Central memory CD8-positive, alpha-beta T cell (primary cell): ENCODE results near the gene HMG20A.

Experiments used
- ATAC-seq: fragments of 150-1000 bp; cut with Tn5 transposase; replicated peaks from 2 replicates; pipeline ENCODE4 v1.10.0; 2022; ENCODE audit warnings: mild to moderate bottlenecking, moderate FRiP score, moderate number of reproducible peaks; ENCODE audit not compliant: poor library complexity, severe bottlenecking; ENCODE audit errors: extremely low read depth
- DNase-seq, 2 donors: peaks; one replicate each; pipeline ENCODE4 v3.0.0; 2021; ENCODE audit warnings: low spot score in 2 of 2
- H3K27ac Mint-ChIP-seq: one replicate; pipeline ENCODE4 v1.8.0; 2022; ENCODE audit warnings: low read depth, mild to moderate bottlenecking, moderate library complexity, mixed read lengths
- H3K27me3 Mint-ChIP-seq: one replicate; pipeline ENCODE4 v1.8.0; 2022; ENCODE audit warnings: mixed read lengths
- H3K36me3 Mint-ChIP-seq: one replicate; pipeline ENCODE4 v1.8.0; 2022; ENCODE audit warnings: mild to moderate bottlenecking, moderate library complexity, mixed read lengths; ENCODE audit not compliant: insufficient read depth
- H3K4me1 Mint-ChIP-seq: one replicate; pipeline ENCODE4 v1.8.0; 2022; ENCODE audit warnings: mixed read lengths
- H3K4me3 Mint-ChIP-seq: one replicate; pipeline ENCODE4 v1.8.0; 2022; ENCODE audit warnings: mild to moderate bottlenecking, moderate library complexity, mixed read lengths
- H3K9me3 Mint-ChIP-seq: one replicate; pipeline ENCODE4 v1.8.0; 2022; ENCODE audit warnings: mixed read lengths

HMG20A gene

DNA sequence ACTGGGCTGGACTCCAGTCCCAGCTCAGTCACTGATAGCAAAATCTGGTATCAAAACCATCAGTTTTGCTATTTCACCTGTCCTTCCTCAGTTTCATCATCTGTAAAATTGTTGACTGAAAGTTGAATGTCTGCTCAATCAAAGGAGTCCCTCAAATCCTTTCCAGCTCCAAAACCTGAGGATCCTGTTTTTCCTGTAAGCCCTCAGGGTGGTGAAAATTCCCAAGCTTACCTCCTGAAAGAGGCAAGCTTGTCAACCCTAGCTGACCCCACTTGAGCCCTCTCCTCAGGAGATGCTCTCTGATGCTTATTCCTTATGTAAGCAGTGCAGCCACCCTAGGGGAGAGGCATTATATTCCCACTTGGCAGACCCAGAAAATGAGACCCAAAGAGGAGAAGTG, 82.6 kb downstream of the HMG20A start:
- ATAC-seq = no peak
- no peak for DNase-seq
- Mint-ChIP-seq H3K4me1 (no peaks in the 10 kb centered on the region), H3K4me3 (no peak overlapping the region), H3K27ac (no peak overlapping the region), H3K9me3 (no peaks in the 10 kb centered on the region), H3K36me3 (no peaks in the 10 kb centered on the region), H3K27me3 (no peaks in the 10 kb centered on the region)

DNA sequence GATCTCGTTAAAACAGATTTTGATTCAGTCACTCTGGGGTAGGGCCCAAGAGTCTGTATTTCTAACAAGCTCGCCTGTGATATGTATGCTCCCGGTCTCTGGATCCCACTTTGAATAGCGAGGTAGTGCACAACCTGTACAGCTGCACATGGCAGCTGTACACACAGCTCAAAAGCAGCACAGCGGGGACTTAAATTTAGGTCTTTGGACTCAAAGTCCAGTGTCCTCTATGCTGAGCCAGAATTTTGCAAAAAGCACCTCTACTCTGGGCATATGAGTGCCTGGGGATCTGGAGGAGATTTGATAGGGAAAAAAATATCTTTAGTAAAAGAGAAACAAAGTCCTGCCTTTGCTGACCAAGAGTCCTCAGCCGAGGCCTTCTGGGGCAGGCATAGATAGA, 83.1 kb downstream of the HMG20A start:
- Mint-ChIP-seq H3K4me1 (no peaks in the 10 kb centered on the region), H3K9me3 (no peaks in the 10 kb centered on the region), H3K27ac (no peak overlapping the region), H3K36me3 (no peaks in the 10 kb centered on the region), H3K27me3 (no peaks in the 10 kb centered on the region), H3K4me3 (no peak overlapping the region)
- no peak for ATAC-seq
- DNase-seq = no peak

DNA sequence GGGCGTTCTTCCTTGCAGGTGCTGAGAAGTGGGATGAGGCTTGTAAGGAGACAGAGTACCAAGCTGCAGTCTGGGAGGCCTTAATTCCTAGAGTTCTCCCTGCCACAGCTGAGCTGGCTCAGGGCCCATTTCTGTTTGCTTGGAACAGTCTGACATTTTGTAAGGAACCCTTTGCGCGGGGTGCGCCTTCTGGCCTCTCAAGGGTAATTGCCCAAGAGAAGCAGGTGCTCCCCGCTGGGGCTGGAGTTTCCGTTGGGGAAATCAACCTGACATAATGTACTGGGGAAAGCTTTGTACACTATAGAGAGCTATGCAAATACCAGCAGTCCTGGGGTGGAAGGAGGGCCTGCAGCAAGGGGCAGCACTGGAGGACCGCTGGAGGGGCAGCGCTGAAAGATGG, 83.6 kb downstream of the HMG20A start:
- Mint-ChIP-seq H3K4me1 (no peaks in the 10 kb centered on the region), H3K27me3 (no peaks in the 10 kb centered on the region), H3K4me3 (no peak overlapping the region), H3K27ac (no peak overlapping the region), H3K36me3 (no peaks in the 10 kb centered on the region), H3K9me3 (no peaks in the 10 kb centered on the region)
- ATAC-seq = no peak
- no peak for DNase-seq

DNA sequence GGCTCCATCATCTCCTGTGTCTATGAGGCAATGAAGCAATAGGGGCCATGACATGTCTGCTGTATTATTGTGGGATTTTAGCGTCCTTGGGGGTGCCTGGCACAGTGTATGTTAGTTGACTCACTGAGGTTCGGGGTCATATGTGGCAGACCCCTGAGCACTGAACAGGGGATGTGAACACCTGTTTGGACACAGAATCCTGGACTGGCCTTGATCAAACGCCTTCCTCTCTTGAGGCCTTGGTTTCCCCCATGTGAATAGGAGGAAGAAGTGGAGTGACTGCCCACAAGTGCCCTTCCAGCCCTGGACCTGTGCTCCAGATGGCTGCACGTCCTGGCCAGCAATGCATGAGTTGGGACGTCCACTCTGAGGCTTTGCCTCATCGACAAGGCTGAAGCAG, 84.2 kb downstream of the HMG20A start:
- Mint-ChIP-seq H3K4me1 (no peaks in the 10 kb centered on the region), H3K36me3 (no peaks in the 10 kb centered on the region), H3K27ac (no peak overlapping the region), H3K9me3 (no peaks in the 10 kb centered on the region), H3K27me3 (no peaks in the 10 kb centered on the region), H3K4me3 (no peak overlapping the region)
- no peak for DNase-seq
- ATAC-seq = no peak

DNA sequence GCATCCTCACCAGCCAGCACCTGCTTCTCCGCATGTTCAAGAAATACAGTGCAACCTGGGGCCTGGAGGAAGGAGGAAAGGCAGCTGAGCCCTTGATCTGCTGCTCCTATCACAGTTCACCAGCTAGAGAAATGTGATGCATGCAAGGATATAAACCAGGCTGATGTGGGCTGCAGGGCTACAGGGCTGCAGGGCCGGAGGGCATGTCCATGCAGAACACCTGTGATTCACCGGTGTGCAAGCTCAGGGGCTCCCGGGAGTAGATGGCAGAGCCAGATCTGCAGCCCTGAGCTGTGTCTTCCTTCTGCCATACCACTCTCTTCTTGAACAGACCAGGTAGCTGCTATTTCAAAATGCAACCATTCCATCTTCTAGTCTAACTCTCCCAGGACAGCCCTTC, 84.9 kb downstream of the HMG20A start:
- Mint-ChIP-seq H3K36me3 (no peaks in the 10 kb centered on the region), H3K4me3 (no peak overlapping the region), H3K27me3 (no peaks in the 10 kb centered on the region), H3K27ac (no peak overlapping the region), H3K9me3 (no peaks in the 10 kb centered on the region), H3K4me1 (no peaks in the 10 kb centered on the region)
- ATAC-seq = no peak
- DNase-seq = no peak

DNA sequence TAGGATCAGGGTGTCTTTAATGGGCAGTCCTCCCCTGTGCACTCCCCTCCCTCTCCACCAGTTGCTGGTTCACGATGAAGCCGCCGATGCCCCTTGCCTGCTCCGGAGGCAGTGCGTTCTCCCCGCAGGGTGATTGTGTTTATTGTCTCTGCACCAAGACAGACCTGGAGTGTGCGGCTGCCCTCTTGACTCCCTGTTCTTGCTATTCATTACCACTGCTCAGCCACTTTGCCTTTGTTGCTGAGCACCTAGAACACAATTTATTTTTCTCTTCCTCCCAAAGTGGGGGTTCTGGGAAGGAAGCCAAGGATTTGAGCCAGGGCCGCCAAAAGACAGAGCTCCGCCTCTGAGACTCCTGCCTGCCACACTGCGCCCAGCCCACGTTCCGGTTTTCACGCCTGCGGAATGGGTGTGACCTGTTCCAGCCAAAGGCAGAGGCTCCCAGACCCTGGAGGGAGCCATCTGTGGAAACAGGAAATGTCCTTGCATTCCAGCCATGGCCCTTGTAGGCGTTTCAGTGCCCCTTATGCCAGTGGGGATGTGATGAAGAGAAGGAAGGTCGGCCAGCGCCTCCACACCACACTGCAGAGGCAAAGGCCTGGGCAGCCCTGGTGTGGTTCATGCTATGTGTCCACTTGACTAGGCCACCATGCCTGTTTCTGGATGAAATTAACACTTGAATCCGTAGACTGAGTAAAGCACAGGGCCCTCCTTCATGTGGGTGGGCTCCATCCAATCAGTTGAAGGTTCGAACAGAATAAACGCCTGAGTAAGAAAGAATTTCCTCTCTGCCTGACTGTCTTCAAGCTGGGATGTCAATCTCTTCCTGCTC, 85.8 kb downstream of the HMG20A start:
- Mint-ChIP-seq H3K27ac (no peak overlapping the region), H3K9me3 (no peaks in the 10 kb centered on the region)
- ATAC-seq = no peak

DNA sequence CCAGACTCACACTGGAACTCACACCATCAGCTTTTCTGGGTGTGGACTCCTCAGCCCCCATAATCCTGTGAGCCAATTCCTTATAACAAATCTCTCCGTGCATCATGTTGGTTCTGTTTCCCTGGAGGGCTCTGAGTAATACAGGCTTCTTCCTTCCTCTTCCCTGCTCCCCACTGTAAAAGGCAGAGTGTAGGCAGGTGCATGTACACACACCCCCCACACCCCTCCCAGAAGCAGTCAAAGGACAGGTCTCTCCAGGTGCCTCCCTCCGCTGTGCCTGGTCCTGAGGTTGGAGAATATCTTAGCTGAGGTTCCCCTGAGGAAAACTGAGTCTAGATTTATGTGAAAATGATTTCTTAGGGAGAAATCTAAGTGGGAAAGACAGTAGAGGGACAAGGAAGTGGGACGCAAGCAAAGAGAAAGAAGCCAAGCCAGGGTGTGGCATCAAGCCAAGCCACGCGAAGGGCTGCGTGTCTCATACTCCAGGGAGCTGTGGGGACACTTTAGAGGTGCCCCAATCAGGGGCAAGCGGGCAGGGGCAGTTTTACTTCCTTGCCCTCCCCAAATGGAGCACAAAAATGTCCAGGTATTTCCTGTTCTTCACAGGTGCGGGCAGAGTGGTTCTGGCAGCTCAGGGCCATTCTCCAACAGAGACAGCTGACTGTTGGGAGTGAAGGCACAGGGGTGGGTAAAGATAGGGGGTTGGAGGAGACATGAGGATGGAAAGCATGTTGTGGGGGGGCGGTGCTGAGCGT, 86.6 kb downstream of the HMG20A start:
- Mint-ChIP-seq H3K36me3 (no peaks in the 10 kb centered on the region), H3K4me1 (no peaks in the 10 kb centered on the region), H3K9me3 (no peaks in the 10 kb centered on the region), H3K27me3 (no peaks in the 10 kb centered on the region), H3K27ac (no peak overlapping the region), H3K4me3 (no peak overlapping the region)
- no peak for ATAC-seq
- DNase-seq = no peak

More for the DNA sequence above, 85.8 kb downstream of the HMG20A start:
- no peaks in the 10 kb centered on the region for H3K36me3 Mint-ChIP-seq
- no peaks in the 10 kb centered on the region for H3K4me1 Mint-ChIP-seq
- no peaks in the 10 kb centered on the region for H3K27me3 Mint-ChIP-seq
- no peak for DNase-seq
- H3K4me3 Mint-ChIP-seq = no peak overlapping the region

DNA sequence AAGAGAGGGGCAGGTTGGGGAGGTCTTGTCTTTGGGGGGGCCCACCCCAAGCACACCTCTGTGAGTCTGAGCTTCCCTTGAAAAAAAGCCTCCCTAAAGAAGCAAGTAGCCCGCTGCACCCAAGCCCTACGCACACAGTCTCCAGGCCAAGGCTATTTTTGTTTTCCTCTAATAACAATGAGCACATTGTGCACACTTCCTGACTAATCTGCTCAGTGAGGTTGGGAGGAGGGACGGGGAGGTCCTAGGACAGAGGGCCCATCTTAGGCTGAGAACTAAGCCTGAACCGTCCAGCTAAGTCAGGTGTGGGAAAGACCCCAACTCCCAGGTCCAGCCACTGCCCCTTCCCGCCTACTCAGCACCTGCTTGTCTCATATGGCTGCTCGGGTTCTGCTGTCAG, 87.2 kb downstream of the HMG20A start:
- no peak overlapping the region for H3K27ac Mint-ChIP-seq
- ATAC-seq = no peak

DNA sequence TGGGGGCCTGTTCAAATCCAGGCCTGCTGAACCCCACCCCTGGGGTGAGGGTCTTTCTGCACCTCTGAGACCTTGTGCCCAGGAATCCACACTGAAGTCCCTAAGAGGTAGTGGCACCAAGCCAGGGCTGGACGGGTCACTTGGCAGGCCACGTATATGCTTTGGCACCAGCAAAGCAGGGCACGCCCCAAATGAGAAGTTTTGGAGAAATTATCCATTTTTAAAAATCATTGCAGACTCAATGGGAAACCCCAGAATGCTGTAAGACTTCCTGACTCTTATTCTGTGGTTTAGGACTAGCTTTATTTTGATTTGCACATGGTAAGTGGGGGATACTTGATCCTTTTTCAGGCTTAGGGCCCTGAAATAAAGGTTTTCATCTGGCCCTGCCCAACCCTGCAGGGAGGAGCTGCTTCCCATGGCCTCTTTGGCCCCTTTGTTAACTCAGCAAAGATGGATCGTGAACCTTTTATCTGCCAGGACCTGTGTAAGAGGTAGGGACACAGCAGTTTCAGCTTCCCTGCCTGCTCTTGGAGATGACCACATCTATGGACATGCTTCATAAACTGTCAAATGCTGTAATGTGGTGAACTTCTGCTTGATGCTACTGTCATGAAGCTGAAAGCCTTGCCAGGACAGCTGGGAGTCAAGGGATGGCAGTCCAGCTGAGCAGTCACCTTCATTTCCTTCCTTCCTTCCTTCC, 88.0 kb downstream of the HMG20A start:
- ATAC-seq (no peak), DNase-seq (no peak)
- Mint-ChIP-seq H3K4me1 (no peaks in the 10 kb centered on the region), H3K36me3 (no peaks in the 10 kb centered on the region), H3K9me3 (no peaks in the 10 kb centered on the region), H3K27ac (no peak overlapping the region), H3K27me3 (no peaks in the 10 kb centered on the region), H3K4me3 (no peak overlapping the region)

More for the DNA sequence above, 87.2 kb downstream of the HMG20A start:
- Mint-ChIP-seq H3K4me1 (no peaks in the 10 kb centered on the region), H3K36me3 (no peaks in the 10 kb centered on the region), H3K9me3 (no peaks in the 10 kb centered on the region), H3K27me3 (no peaks in the 10 kb centered on the region), H3K4me3 (no peak overlapping the region)
- no peak for DNase-seq

DNA sequence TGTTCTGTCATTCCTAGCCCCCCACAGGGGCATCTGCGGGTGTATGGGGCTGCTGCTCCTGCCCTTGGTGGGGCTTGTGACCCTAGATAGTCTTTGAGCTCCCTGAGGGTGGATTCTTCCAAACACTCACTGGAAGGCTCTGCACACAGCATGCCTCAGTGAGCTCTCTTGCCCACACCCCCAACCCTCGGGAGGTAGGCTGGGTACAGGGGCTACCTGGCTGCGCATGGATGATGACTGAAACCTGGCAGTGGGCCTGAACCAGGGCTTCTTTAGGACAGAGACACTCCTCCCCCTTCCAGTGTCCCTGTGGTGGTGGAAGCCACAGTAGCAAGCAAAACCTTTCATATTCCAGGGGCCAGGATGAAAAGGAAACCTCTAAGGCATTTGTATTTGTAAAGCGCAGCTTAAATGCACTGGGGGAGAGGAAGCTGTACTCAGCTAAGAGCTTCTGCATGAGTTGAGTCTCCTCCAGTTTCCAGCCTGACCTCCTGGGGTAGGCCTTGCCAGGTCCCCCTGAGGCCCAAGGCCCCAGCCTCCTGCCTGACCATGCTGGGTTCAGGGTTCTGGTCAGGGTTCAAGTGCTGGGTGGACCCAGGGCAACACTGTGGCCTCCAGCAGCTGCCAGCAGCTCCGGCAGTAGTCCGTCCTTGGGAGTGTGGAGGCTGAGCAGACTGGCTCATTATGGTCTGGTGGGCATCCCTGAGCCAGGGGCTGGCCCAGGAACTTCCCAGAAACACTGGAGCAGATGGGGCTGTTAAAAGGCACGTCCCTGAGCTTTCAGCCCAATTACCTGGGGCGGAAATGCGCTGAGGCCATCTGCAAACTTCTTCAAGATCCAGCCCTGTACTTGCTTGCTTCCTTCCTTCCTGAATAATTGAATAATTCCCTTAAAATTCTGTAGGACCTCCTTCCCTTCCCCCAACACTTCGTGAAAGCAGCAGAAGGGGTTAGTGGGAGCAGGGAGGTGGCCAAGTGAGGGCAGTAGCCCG, 89.7 kb downstream of the HMG20A start:
- Mint-ChIP-seq H3K27me3 (no peaks in the 10 kb centered on the region), H3K36me3 (no peaks in the 10 kb centered on the region), H3K9me3 (no peaks in the 10 kb centered on the region), H3K27ac (no peak overlapping the region), H3K4me1 (no peaks in the 10 kb centered on the region), H3K4me3 (no peak overlapping the region)
- ATAC-seq (no peak), DNase-seq (no peak)

DNA sequence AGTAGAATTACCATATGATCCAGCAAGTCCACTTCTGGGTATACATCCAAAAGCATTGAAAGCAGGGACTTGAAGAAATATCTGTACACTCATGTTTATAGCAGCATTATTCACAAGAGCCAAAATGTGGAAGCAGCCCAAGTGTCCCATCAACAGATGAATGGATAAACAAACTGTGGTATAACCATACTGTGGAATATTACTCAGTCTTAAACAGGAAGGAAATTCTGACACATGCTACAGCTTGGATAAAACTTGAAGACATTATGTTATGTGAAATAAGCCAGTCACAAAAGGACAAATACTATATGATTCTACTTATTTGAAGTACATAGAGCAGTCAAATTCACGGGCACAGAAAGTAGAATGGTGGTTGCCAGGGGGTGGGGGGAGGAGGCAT, 91.2 kb downstream of the HMG20A start:
- no peak overlapping the region for H3K27ac Mint-ChIP-seq
- no peaks in the 10 kb centered on the region for H3K27me3 Mint-ChIP-seq
- no peaks in the 10 kb centered on the region for H3K36me3 Mint-ChIP-seq
- H3K4me1 Mint-ChIP-seq = no peaks in the 10 kb centered on the region
- H3K4me3 Mint-ChIP-seq = no peak overlapping the region
- DNase-seq = no peak
- ATAC-seq = no peak
- H3K9me3 Mint-ChIP-seq = no peaks in the 10 kb centered on the region

DNA sequence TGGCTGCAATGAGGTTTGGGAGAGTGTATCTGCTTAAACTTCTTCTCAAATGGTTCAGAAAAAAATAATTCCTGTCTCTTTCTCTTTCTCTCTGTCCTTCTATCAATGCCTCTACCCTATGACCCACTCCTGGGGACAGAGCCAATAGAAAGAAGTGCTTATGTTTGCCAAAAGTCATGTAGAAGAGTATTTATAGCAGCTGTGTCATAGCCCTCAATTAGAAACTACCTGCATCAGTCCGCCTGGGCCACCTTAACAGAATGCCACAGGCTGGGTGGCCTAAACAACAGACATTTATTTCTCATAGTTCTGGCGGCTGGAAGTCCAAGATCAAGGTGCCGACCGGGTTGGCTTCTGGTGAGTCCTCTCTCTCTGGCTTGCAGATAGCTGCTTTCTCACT, 92.5 kb downstream of the HMG20A start:
- no peak overlapping the region for H3K4me3 Mint-ChIP-seq
- no peaks in the 10 kb centered on the region for H3K27me3 Mint-ChIP-seq
- no peaks in the 10 kb centered on the region for H3K36me3 Mint-ChIP-seq
- ATAC-seq (no peak), DNase-seq (no peak)
- H3K27ac Mint-ChIP-seq = no peak overlapping the region
- no peaks in the 10 kb centered on the region for H3K9me3 Mint-ChIP-seq
- H3K4me1 Mint-ChIP-seq = no peaks in the 10 kb centered on the region
